H9 (cell line): Measurements from ENCODE around the gene KDM2A. TPM values are rescaled to one million over a fixed set of nuclear protein-coding genes. Genes with fewer than 3 reads are reported as not detected.
"Not testable (repeated sequence)": the region's sequence is repeated elsewhere in the genome, so short reads cannot be mapped to it uniquely, and the experiment has no call there.

ENCODE experiments used
- DNase-seq: peaks from one replicate; pipeline ENCODE4 v3.0.0-alpha.2; 2017
- H2AFZ ChIP-seq: one replicate; pipeline ENCODE4 v1.6.1; 2013; ENCODE audit warnings: mild to moderate bottlenecking, low read length, control low read depth, moderate library complexity
- H2AK5ac ChIP-seq: 2 replicates; pipeline ENCODE4 v1.6.1; 2013; ENCODE audit warnings: low read length, control low read depth, mixed read lengths; ENCODE audit not compliant: insufficient read length
- H2BK120ac ChIP-seq: one replicate; pipeline ENCODE4 v1.6.1; 2013; ENCODE audit warnings: low read depth, mild to moderate bottlenecking, low read length, control low read depth, inconsistent platforms; ENCODE audit not compliant: poor library complexity, severe bottlenecking
- H2BK12ac ChIP-seq: 2 replicates; pipeline ENCODE4 v1.6.1; 2013; ENCODE audit warnings: low read length, control low read depth, mixed read lengths, low read depth; ENCODE audit not compliant: insufficient read length
- H2BK15ac ChIP-seq: 2 replicates; pipeline ENCODE4 v1.6.1; 2013; ENCODE audit warnings: low read depth, low read length, control low read depth
- H2BK20ac ChIP-seq: one replicate; pipeline ENCODE4 v1.6.1; 2013; ENCODE audit warnings: low read depth, mild to moderate bottlenecking, low read length, control low read depth, inconsistent platforms; ENCODE audit not compliant: poor library complexity, severe bottlenecking
- H2BK5ac ChIP-seq: 2 replicates; pipeline ENCODE4 v1.6.1; 2013; ENCODE audit warnings: low read length, control low read depth, mixed read lengths; ENCODE audit not compliant: insufficient read length
- H3K14ac ChIP-seq: 2 replicates; pipeline ENCODE4 v1.6.1; 2013; ENCODE audit warnings: low read length, control low read depth; ENCODE audit not compliant: insufficient read depth
- H3K18ac ChIP-seq: 2 replicates; pipeline ENCODE4 v1.6.1; 2013; ENCODE audit warnings: low read depth, mild to moderate bottlenecking, mixed read lengths, low read length, control low read depth; ENCODE audit not compliant: insufficient read length
- H3K23ac ChIP-seq: 2 replicates; pipeline ENCODE4 v1.6.1; 2013; ENCODE audit warnings: low read length, control low read depth, mixed read lengths, low read depth; ENCODE audit not compliant: insufficient read length
- H3K23me2 ChIP-seq: 2 replicates; pipeline ENCODE4 v1.6.1; 2013; ENCODE audit warnings: low read depth, mild to moderate bottlenecking, mixed read lengths, low read length, control low read depth; ENCODE audit not compliant: insufficient read length, poor library complexity, severe bottlenecking
- H3K27ac ChIP-seq: 2 replicates; pipeline ENCODE4 v1.5.1; 2013; ENCODE audit warnings: low read length, control low read depth, mixed read lengths, low read depth; ENCODE audit not compliant: insufficient read length
- H3K27me3 ChIP-seq: 2 replicates; pipeline ENCODE4 v1.6.1; 2013; ENCODE audit warnings: low read length, control low read depth, inconsistent platforms; ENCODE audit not compliant: insufficient read depth
- H3K4ac ChIP-seq: 2 replicates; pipeline ENCODE4 v1.6.1; 2013; ENCODE audit warnings: low read depth, mild to moderate bottlenecking, control low read depth, inconsistent platforms, low read length, moderate library complexity
- H3K4me1 ChIP-seq: 2 replicates; pipeline ENCODE4 v1.6.1; 2013; ENCODE audit warnings: low read length, control low read depth, inconsistent platforms; ENCODE audit not compliant: insufficient read depth
- H3K4me2 ChIP-seq: 2 replicates; pipeline ENCODE4 v1.6.1; 2013; ENCODE audit warnings: low read length, control low read depth, mixed read lengths; ENCODE audit not compliant: insufficient read length, insufficient read depth
- H3K56ac ChIP-seq: 2 replicates; pipeline ENCODE4 v1.6.1; 2013; ENCODE audit warnings: low read depth, mild to moderate bottlenecking, mixed read lengths, low read length, control low read depth; ENCODE audit not compliant: insufficient read length
- H3K79me1 ChIP-seq: 2 replicates; pipeline ENCODE4 v1.6.1; 2013; ENCODE audit warnings: low read depth, mild to moderate bottlenecking, moderate library complexity, low read length, control low read depth, inconsistent platforms; ENCODE audit not compliant: insufficient read depth, poor library complexity, severe bottlenecking
- H3K79me2 ChIP-seq: 2 replicates; pipeline ENCODE4 v1.6.1; 2013; ENCODE audit warnings: low read length, control low read depth, inconsistent platforms; ENCODE audit not compliant: insufficient read depth
- H3K9ac ChIP-seq: 2 replicates; pipeline ENCODE4 v1.6.1; 2013; ENCODE audit warnings: low read length, control low read depth, mixed read lengths; ENCODE audit not compliant: insufficient read length; ENCODE audit errors: extremely low read depth
- H3K9me3 ChIP-seq: one replicate; pipeline ENCODE4 v1.6.1; 2013; ENCODE audit warnings: low read depth, low read length, inconsistent platforms; ENCODE audit not compliant: control insufficient read depth
- H3T11ph ChIP-seq: one replicate; pipeline ENCODE4 v1.6.1; 2013; ENCODE audit warnings: mild to moderate bottlenecking, low read length, control low read depth, inconsistent platforms
- H4K20me1 ChIP-seq: one replicate; pipeline ENCODE4 v1.6.1; 2013; ENCODE audit not compliant: control insufficient read depth, insufficient read length, insufficient read depth
- H4K5ac ChIP-seq: 2 replicates; pipeline ENCODE4 v1.6.1; 2013; ENCODE audit warnings: low read depth, mild to moderate bottlenecking, mixed read lengths, low read length, control low read depth; ENCODE audit not compliant: insufficient read length
- H4K8ac ChIP-seq: replicated peaks from 2 replicates; pipeline ENCODE4 v1.6.1; 2013; ENCODE audit warnings: low read length, control low read depth, mixed read lengths, low read depth; ENCODE audit not compliant: insufficient read length
- H4K91ac ChIP-seq: 2 replicates; pipeline ENCODE4 v1.6.1; 2013; ENCODE audit warnings: low read depth, mild to moderate bottlenecking, moderate library complexity, mixed read lengths, low read length, control low read depth; ENCODE audit not compliant: insufficient read length
- H3K27ac Mint-ChIP-seq, 3 experiments: 2 replicates in 2 of 3; 3 replicates in 1 of 3; pipeline ENCODE4 v1.8.0; 2020 to 2021; ENCODE audit warnings: mixed read lengths in 3 of 3, mild to moderate bottlenecking in 1 of 3, moderate library complexity in 1 of 3
- H3K27me3 Mint-ChIP-seq: 2 replicates; pipeline ENCODE4 v1.8.0; 2021; ENCODE audit warnings: low read depth, mild to moderate bottlenecking, moderate library complexity, mixed read lengths
- H3K36me3 Mint-ChIP-seq, 3 experiments: 2 replicates in 2 of 3; 3 replicates in 1 of 3; pipeline ENCODE4 v1.8.0; 2020 to 2021; ENCODE audit warnings: low read depth in 3 of 3, mixed read lengths in 3 of 3; ENCODE audit not compliant: insufficient read depth in 1 of 3
- H3K4me1 Mint-ChIP-seq, 2 experiments: 2 replicates each; pipeline ENCODE4 v1.8.0; 2020; ENCODE audit warnings: mixed read lengths in 2 of 2
- H3K4me3 Mint-ChIP-seq, 2 experiments: 2 replicates in 1 of 2; 3 replicates in 1 of 2; pipeline ENCODE4 v1.8.0; 2020 to 2021; ENCODE audit warnings: mild to moderate bottlenecking in 2 of 2, mixed read lengths in 2 of 2, moderate library complexity in 1 of 2
- H3K9me3 Mint-ChIP-seq, 2 experiments: 2 replicates in 1 of 2; 3 replicates in 1 of 2; pipeline ENCODE4 v1.8.0; 2020; ENCODE audit warnings: mild to moderate bottlenecking in 2 of 2, mixed read lengths in 2 of 2, moderate library complexity in 1 of 2
- CTCF ChIP-seq: fragments of 200-600 bp; sonication (generic); conservative IDR thresholded peaks from 3 replicates; pipeline ENCODE4 v1.8.0; 2021; ENCODE audit warnings: antibody characterized with exemption, mild to moderate bottlenecking
- WGBS: extraction: QIAGEN DNeasy Blood & Tissue Kit; methylation state at CpG from one replicate; pipeline ENCODE4 v1.1.7; 2013; ENCODE audit warnings: missing lambda C conversion rate, low lambda C conversion rate, mixed read lengths; ENCODE audit not compliant: insufficient read length; ENCODE audit errors: extremely low coverage; 5-methylcytosine and 5-hydroxymethylcytosine counted together
- total RNA-seq: library from RNA; stranded (reverse); gene quantifications from 2 replicates; pipeline ENCODE4 v1.2.1, GENCODE V29; 2021

The KDM2A gene
- total RNA-seq, 1 experiment from 2014 or later, result 85.9 TPM

- H3K23ac ChIP-seq, result no peak overlapping the region
- H3K56ac ChIP-seq, result no peak overlapping the region
- no peaks in the 10 kb centered on the region for H3K9me3 ChIP-seq
- no peak overlapping the region for H4K91ac ChIP-seq
- Mint-ChIP-seq H3K4me1 (peaks cover 0 to under 1% of the 10 kb centered on the region in 2 experiments; a peak in 2 of 4 replicates), H3K36me3 (peaks cover 15 to 54% (median 34%) of the 10 kb centered on the region in 3 experiments; a peak in 6 of 7 replicates), H3K27me3 (no peaks in the 10 kb centered on the region), H3K4me3 (no peak overlapping the region), H3K9me3 (no peaks in the 10 kb centered on the region), H3K27ac (peak overlapping the region in 1 of 3 experiments; percentile 30; a peak in 1 of 7 replicates)
- no peak overlapping the region for H3K14ac ChIP-seq
- H3K23me2 ChIP-seq, result no peaks in the 10 kb centered on the region
- H2BK5ac ChIP-seq, result no peak overlapping the region
- H2AFZ ChIP-seq, result no peak overlapping the region
- no peak overlapping the region for H3K18ac ChIP-seq
- H3T11ph ChIP-seq, result no peak overlapping the region
- no peak overlapping the region for H3K27ac ChIP-seq
- no peak overlapping the region for H2BK120ac ChIP-seq
- H3K4me1 ChIP-seq, result no peaks in the 10 kb centered on the region
- WGBS, result no CpG with 5 or more reads among the region's 4 CpGs
- no peak overlapping the region for H4K5ac ChIP-seq
- no peak overlapping the region for H3K4me2 ChIP-seq
- no peak overlapping the region for H2BK12ac ChIP-seq
- no peak for TF ChIP-seq CTCF
- peaks cover 18% of the 10 kb centered on the region; the same call in 1 of the 2 replicates for H3K79me2 ChIP-seq
- no peak for DNase-seq
- no peak overlapping the region for H2AK5ac ChIP-seq
- no peaks in the 10 kb centered on the region for H4K20me1 ChIP-seq
- H3K79me1 ChIP-seq, result peaks cover 24% of the 10 kb centered on the region
- no peak overlapping the region for H3K9ac ChIP-seq
- no peak overlapping the region for H2BK15ac ChIP-seq
- H2BK20ac ChIP-seq, result no peak overlapping the region
- H3K4ac ChIP-seq, result no peak overlapping the region
- H4K8ac ChIP-seq, result no peak overlapping the region
- H3K27me3 ChIP-seq, result no peaks in the 10 kb centered on the region
Observed at GRCh38 chr11:67126986-67127385, 7.9 kb downstream of the KDM2A start.

GRCh38 chr11:67130861-67131260 lies 11.8 kb downstream of the KDM2A start:
- H3K27ac Mint-ChIP-seq, H3K4me2 ChIP-seq, H3K9ac ChIP-seq, H2BK120ac ChIP-seq, H4K8ac ChIP-seq, H4K5ac ChIP-seq, H2BK20ac ChIP-seq, H3K18ac ChIP-seq, H3T11ph ChIP-seq, H3K23me2 ChIP-seq, H3K27ac ChIP-seq, DNase-seq, H3K4me3 Mint-ChIP-seq, H3K9me3 ChIP-seq, H2AK5ac ChIP-seq, H3K14ac ChIP-seq, H3K9me3 Mint-ChIP-seq, H2BK5ac ChIP-seq, H2BK12ac ChIP-seq, H2BK15ac ChIP-seq, H3K4me1 Mint-ChIP-seq, H3K4ac ChIP-seq, H3K23ac ChIP-seq, H4K20me1 ChIP-seq, H4K91ac ChIP-seq, H3K4me1 ChIP-seq, H2AFZ ChIP-seq, H3K27me3 Mint-ChIP-seq, H3K27me3 ChIP-seq, H3K56ac ChIP-seq: not testable (repeated sequence)
- WGBS, result no CpG with 5 or more reads among the region's 10 CpGs
- peaks cover 26 to 72% (median 63%) of the 10 kb centered on the region in 3 experiments; a peak in 6 of 7 replicates for H3K36me3 Mint-ChIP-seq
- peaks cover 13% of the 10 kb centered on the region; the same call in 1 of the 2 replicates for H3K79me2 ChIP-seq
- H3K79me1 ChIP-seq, result peaks cover 30% of the 10 kb centered on the region
